ENCODE data around the gene NOS1.
A peak's percentile ranks its signal among the peaks of the same experiment; 100 is the strongest.

Gene NOS1

DNA sequence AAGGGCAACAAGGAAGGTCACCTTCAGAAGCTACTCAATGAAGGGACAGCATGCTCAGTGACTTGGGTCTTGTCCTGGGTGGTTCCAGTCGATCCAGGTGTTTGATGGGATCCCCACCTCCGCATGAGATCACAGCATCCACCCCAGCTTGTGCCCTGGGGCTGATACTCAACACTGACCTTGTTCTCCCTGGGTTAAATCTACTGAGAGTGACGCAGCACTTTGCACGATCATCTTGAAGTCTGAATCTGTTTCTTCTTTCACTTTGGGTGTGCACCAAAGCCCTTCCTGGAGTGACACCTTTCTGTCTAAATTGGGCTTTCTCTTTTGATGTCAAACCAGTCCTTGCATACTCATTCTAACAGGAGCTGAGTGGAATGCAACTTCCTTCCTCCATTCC lies 13.8 kb downstream of the NOS1 start:
- no peaks in the 10 kb centered on the region for H3K9me3 ChIP-seq (ENCODE audit: control insufficient read depth in 1 of 2, low read length in 2 of 2)
- no peak overlapping the region for H3K27ac ChIP-seq (ENCODE audit: low read length)

GRCh38 chr12:117344716-117345115 lies 16.7 kb downstream of the NOS1 start:
- Histone ChIP-seq H3K4me1 (ENCODE audit: control insufficient read depth in 1 of 2, insufficient read depth in 2 of 2, low read length in 2 of 2) (no peaks in the 10 kb centered on the region), H3K27me3 (ENCODE audit: low read depth, low read length) (no peaks in the 10 kb centered on the region), H3K9me3 (ENCODE audit: control insufficient read depth in 1 of 2, low read length in 2 of 2) (no peaks in the 10 kb centered on the region), H3K36me3 (ENCODE audit: control insufficient read depth in 1 of 2, insufficient read depth in 2 of 2, low read length in 2 of 2) (no peaks in the 10 kb centered on the region), H3K4me3 (ENCODE audit: low read depth in 1 of 2, low read length in 2 of 2) (no peak overlapping the region), H3K27ac (ENCODE audit: low read length) (no peak overlapping the region)

More for the DNA sequence above, 13.8 kb downstream of the NOS1 start:
- Histone ChIP-seq H3K4me3 (ENCODE audit: low read depth in 1 of 2, low read length in 2 of 2) (no peak overlapping the region), H3K4me1 (ENCODE audit: control insufficient read depth in 1 of 2, insufficient read depth in 2 of 2, low read length in 2 of 2) (no peaks in the 10 kb centered on the region), H3K27me3 (ENCODE audit: low read depth, low read length) (no peaks in the 10 kb centered on the region), H3K36me3 (ENCODE audit: control insufficient read depth in 1 of 2, insufficient read depth in 2 of 2, low read length in 2 of 2) (no peaks in the 10 kb centered on the region)

GRCh38 chr12:117343849-117344248 lies 17.6 kb downstream of the NOS1 start:
- no peaks in the 10 kb centered on the region for H3K27me3 ChIP-seq (ENCODE audit: low read depth, low read length)
- no peaks in the 10 kb centered on the region for H3K4me1 ChIP-seq (ENCODE audit: control insufficient read depth in 1 of 2, insufficient read depth in 2 of 2, low read length in 2 of 2)
- H3K9me3 ChIP-seq (ENCODE audit: control insufficient read depth in 1 of 2, low read length in 2 of 2): no peaks in the 10 kb centered on the region
- H3K36me3 ChIP-seq (ENCODE audit: control insufficient read depth in 1 of 2, insufficient read depth in 2 of 2, low read length in 2 of 2): no peaks in the 10 kb centered on the region
- no peak overlapping the region for H3K4me3 ChIP-seq (ENCODE audit: low read depth in 1 of 2, low read length in 2 of 2)
- H3K27ac ChIP-seq (ENCODE audit: low read length): no peak overlapping the region

- Histone ChIP-seq H3K4me3 (ENCODE audit: low read depth in 1 of 2, low read length in 2 of 2) (no peak overlapping the region), H3K9me3 (ENCODE audit: control insufficient read depth in 1 of 2, low read length in 2 of 2) (no peaks in the 10 kb centered on the region), H3K4me1 (ENCODE audit: control insufficient read depth in 1 of 2, insufficient read depth in 2 of 2, low read length in 2 of 2) (no peaks in the 10 kb centered on the region), H3K36me3 (ENCODE audit: control insufficient read depth in 1 of 2, insufficient read depth in 2 of 2, low read length in 2 of 2) (no peaks in the 10 kb centered on the region), H3K27ac (ENCODE audit: low read length) (no peak overlapping the region), H3K27me3 (ENCODE audit: low read depth, low read length) (no peaks in the 10 kb centered on the region)
These were observed 18.1 kb downstream of the NOS1 start for GRCh38 chr12:117343296-117343695.

GRCh38 chr12:117342682-117343081 lies 18.7 kb downstream of the NOS1 start:
- no peaks in the 10 kb centered on the region for H3K27me3 ChIP-seq (ENCODE audit: low read depth, low read length)
- H3K4me3 ChIP-seq (ENCODE audit: low read depth in 1 of 2, low read length in 2 of 2): no peak overlapping the region
- H3K27ac ChIP-seq (ENCODE audit: low read length): no peak overlapping the region
- no peaks in the 10 kb centered on the region for H3K36me3 ChIP-seq (ENCODE audit: control insufficient read depth in 1 of 2, insufficient read depth in 2 of 2, low read length in 2 of 2)
- no peaks in the 10 kb centered on the region for H3K4me1 ChIP-seq (ENCODE audit: control insufficient read depth in 1 of 2, insufficient read depth in 2 of 2, low read length in 2 of 2)
- H3K9me3 ChIP-seq (ENCODE audit: control insufficient read depth in 1 of 2, low read length in 2 of 2): no peaks in the 10 kb centered on the region

DNA sequence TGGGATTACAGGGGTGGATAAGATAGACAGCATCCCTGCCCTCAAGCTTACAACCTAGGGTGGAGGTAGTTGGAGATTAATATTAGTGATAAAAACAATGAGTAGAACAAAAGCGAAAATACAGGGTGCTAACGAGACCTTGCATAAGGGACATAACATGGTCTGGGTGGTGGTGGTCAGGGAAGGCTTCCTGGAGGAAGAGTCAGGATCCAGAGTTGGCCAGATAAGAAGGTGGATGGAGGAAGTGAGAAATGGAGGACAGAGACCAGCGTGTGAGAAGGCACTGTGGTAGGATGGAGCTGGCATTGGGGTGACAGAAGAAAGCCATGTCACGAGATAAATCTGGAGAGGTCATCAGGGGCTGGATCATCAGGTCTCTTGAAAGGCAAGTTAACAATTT lies 19.2 kb downstream of the NOS1 start:
- Histone ChIP-seq H3K9me3 (ENCODE audit: control insufficient read depth in 1 of 2, low read length in 2 of 2) (no peaks in the 10 kb centered on the region), H3K27ac (ENCODE audit: low read length) (no peak overlapping the region), H3K4me3 (ENCODE audit: low read depth in 1 of 2, low read length in 2 of 2) (no peak overlapping the region), H3K36me3 (ENCODE audit: control insufficient read depth in 1 of 2, insufficient read depth in 2 of 2, low read length in 2 of 2) (no peaks in the 10 kb centered on the region), H3K27me3 (ENCODE audit: low read depth, low read length) (no peaks in the 10 kb centered on the region), H3K4me1 (ENCODE audit: control insufficient read depth in 1 of 2, insufficient read depth in 2 of 2, low read length in 2 of 2) (no peaks in the 10 kb centered on the region)

DNA sequence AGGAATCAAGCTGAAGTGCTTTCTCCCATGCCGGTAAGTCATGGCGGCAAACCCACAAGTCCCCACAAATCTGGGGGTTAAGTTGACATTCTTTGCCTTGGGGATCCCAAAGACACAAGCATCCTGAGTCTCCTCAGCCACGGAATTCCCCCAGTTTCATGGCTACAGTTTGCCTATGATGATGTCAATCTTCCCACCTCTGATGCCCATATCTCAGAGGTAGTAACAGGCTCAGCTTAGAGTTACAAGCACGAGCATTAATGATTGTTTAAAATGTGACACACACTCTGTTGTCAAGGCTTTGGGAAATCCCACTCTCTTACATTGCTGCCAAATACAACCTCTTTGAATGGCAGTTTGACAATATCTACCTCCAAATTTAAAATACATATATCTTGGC lies 22.3 kb downstream of the NOS1 start:
- Histone ChIP-seq H3K27ac (ENCODE audit: low read length) (no peak overlapping the region), H3K4me3 (ENCODE audit: low read depth in 1 of 2, low read length in 2 of 2) (no peak overlapping the region)

DNA sequence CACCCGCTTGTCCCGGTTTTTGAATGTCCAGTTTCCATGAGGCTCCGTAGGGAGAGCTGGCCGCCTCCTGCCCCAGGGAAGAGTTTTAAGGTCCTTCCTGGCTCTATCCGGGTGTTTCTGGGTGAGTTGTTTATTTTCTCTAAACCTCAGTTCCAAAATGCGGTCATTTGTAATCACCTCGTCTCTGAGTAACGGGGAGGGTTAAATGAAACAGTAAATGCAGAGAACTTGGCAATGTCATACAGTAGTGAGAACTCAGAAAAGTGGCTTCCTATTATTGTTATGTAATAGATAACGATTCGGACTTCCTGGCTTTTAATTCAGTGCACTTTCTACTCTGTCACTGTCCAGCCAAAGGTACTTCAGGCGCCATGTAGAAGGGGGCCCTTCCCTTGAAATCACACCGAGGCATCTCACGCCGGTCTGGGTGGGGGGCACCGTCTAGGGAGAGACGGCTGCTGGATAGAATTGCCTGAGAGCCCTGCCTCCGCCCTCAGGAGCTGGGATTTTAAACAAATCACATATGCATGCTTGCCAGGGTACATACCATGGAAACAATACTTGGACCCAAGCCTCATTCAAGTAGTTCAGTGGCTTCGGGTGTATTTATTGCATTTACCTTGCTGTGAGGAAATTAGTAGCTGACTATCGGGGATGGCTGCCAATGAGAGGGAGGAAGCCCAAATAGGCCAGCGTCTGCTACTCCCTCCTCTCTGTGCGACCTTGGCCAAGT lies 26.4 kb downstream of the NOS1 start:
- Histone ChIP-seq H3K36me3 (ENCODE audit: control insufficient read depth in 1 of 2, insufficient read depth in 2 of 2, low read length in 2 of 2) (no peaks in the 10 kb centered on the region), H3K4me3 (ENCODE audit: low read depth in 1 of 2, low read length in 2 of 2) (peak overlapping the region in 1 of 2 donors; percentile 29), H3K9me3 (ENCODE audit: control insufficient read depth in 1 of 2, low read length in 2 of 2) (no peaks in the 10 kb centered on the region), H3K4me1 (ENCODE audit: control insufficient read depth in 1 of 2, insufficient read depth in 2 of 2, low read length in 2 of 2) (peaks cover 0 to 13% of the 10 kb centered on the region in 2 donors), H3K27me3 (ENCODE audit: low read depth, low read length) (no peaks in the 10 kb centered on the region), H3K27ac (ENCODE audit: low read length) (no peak overlapping the region)

More for the DNA sequence above, 22.3 kb downstream of the NOS1 start:
- Histone ChIP-seq H3K9me3 (ENCODE audit: control insufficient read depth in 1 of 2, low read length in 2 of 2) (no peaks in the 10 kb centered on the region), H3K4me1 (ENCODE audit: control insufficient read depth in 1 of 2, insufficient read depth in 2 of 2, low read length in 2 of 2) (peaks cover 0 to 13% of the 10 kb centered on the region in 2 donors), H3K27me3 (ENCODE audit: low read depth, low read length) (no peaks in the 10 kb centered on the region), H3K36me3 (ENCODE audit: control insufficient read depth in 1 of 2, insufficient read depth in 2 of 2, low read length in 2 of 2) (no peaks in the 10 kb centered on the region)

DNA sequence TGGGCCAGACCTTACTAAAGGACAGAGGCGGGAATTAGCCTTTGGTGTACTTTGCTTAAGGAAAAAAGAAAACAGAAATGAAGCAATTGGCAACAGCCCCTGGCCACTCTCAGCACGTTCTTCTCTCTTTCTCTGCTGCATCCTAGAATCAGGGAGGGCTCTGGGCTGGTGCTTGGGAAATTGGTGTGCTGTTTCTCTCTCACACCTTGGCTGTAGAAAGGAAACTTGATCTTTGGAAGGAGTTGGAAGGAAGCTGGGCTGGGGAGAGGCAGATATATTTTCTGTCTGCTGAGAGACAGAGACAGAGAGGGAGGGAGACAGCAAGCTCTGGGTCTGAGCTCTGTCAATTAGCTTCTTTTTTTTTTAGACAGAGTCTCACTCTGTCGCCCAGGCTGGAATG lies 27.4 kb downstream of the NOS1 start:
- no peaks in the 10 kb centered on the region for H3K27me3 ChIP-seq (ENCODE audit: low read depth, low read length)
- peaks cover 0 to 13% of the 10 kb centered on the region in 2 donors for H3K4me1 ChIP-seq (ENCODE audit: control insufficient read depth in 1 of 2, insufficient read depth in 2 of 2, low read length in 2 of 2)
- no peaks in the 10 kb centered on the region for H3K9me3 ChIP-seq (ENCODE audit: control insufficient read depth in 1 of 2, low read length in 2 of 2)
- H3K36me3 ChIP-seq (ENCODE audit: control insufficient read depth in 1 of 2, insufficient read depth in 2 of 2, low read length in 2 of 2): no peaks in the 10 kb centered on the region
- no peak overlapping the region for H3K4me3 ChIP-seq (ENCODE audit: low read depth in 1 of 2, low read length in 2 of 2)
- no peak overlapping the region for H3K27ac ChIP-seq (ENCODE audit: low read length)

DNA sequence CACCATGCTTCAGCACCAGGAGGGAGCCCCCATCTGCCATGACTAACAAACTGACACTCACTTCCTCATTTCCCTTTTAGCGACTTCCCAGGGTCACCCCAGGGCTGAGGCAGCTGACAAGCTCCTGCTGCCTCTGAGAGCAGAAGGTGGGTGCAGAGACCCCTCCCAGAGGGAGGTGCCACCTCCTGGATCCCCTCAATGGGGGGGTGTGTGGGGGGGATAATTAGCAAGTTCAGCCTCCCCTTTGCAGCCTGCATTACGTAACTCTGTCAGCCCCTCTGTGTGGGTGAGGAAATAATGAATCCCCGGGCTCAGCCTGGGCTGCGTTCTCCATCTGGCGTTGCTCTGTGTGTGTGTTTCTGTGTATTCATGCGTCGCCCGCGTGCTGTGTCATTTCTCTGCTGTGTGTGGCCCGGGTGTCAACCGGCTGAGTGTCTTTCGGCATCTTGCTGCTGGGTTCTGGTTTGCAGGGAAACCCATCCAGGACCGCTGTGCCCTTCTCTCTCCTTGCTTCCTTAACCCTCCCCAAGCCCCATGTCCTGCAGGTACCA lies 28.0 kb downstream of the NOS1 start:
- Histone ChIP-seq H3K27me3 (ENCODE audit: low read depth, low read length) (no peaks in the 10 kb centered on the region), H3K4me1 (ENCODE audit: control insufficient read depth in 1 of 2, insufficient read depth in 2 of 2, low read length in 2 of 2) (peaks cover 0 to 13% of the 10 kb centered on the region in 2 donors), H3K36me3 (ENCODE audit: control insufficient read depth in 1 of 2, insufficient read depth in 2 of 2, low read length in 2 of 2) (no peaks in the 10 kb centered on the region), H3K4me3 (ENCODE audit: low read depth in 1 of 2, low read length in 2 of 2) (no peak overlapping the region), H3K9me3 (ENCODE audit: control insufficient read depth in 1 of 2, low read length in 2 of 2) (no peaks in the 10 kb centered on the region), H3K27ac (ENCODE audit: low read length) (no peak overlapping the region)

DNA sequence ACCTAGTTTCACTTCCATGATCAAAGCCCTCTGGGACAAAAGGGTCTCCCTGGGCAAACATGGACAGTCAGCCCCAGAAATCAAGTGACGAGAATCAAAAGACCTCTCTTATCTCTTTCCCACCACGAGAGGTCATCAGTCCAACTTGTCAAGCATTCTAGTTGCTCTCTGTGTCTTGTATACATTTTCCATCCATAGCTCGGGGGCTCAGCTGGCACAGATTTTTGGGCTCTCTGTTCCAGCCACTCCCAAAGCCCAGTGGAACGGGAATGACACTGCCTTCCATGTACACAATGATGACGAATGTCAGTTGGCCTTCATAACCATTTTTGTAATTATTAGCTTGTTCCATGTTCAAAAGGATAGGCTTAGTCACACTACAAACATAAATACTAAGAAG lies 29.7 kb downstream of the NOS1 start:
- H3K9me3 ChIP-seq (ENCODE audit: control insufficient read depth in 1 of 2, low read length in 2 of 2): no peaks in the 10 kb centered on the region
- H3K27me3 ChIP-seq (ENCODE audit: low read depth, low read length): no peaks in the 10 kb centered on the region
- H3K4me1 ChIP-seq (ENCODE audit: control insufficient read depth in 1 of 2, insufficient read depth in 2 of 2, low read length in 2 of 2): peaks cover 0 to 13% of the 10 kb centered on the region in 2 donors
- no peak overlapping the region for H3K27ac ChIP-seq (ENCODE audit: low read length)
- no peaks in the 10 kb centered on the region for H3K36me3 ChIP-seq (ENCODE audit: control insufficient read depth in 1 of 2, insufficient read depth in 2 of 2, low read length in 2 of 2)
- no peak overlapping the region for H3K4me3 ChIP-seq (ENCODE audit: low read depth in 1 of 2, low read length in 2 of 2)
